ENCODE data around the gene OSMR. TPM values are rescaled to one million over a fixed set of nuclear protein-coding genes. Genes with fewer than 3 reads are reported as not detected.

OSMR gene
- total RNA-seq, 1 experiment from 2014 or later = 46.0 TPM

GRCh38 chr5:38961691-38962090 is 115.9 kb downstream of the OSMR start:
- Histone ChIP-seq H3K4me2 (ENCODE audit: low read length) (no peak overlapping the region), H3K27ac (ENCODE audit: low read depth, low read length) (no peak overlapping the region), H3K4me3 (replicated peaks in 1 of 2; ENCODE audit: low read depth in 1 of 2, low read length in 2 of 2) (no peak overlapping the region), H4K20me1 (ENCODE audit: insufficient read depth) (no peaks in the 10 kb centered on the region; the same call in 1 of the 2 replicates), H3K9ac (ENCODE audit: low read length) (no peak overlapping the region), H3K9me2 (ENCODE audit: insufficient read depth) (no peaks in the 10 kb centered on the region), H3K36me3 (ENCODE audit: control insufficient read depth in 1 of 2, insufficient read depth in 2 of 2, low read length in 2 of 2) (peaks cover 4 to 10% of the 10 kb centered on the region in 2 experiments; a peak in 2 of 4 replicates), H3K4me1 (ENCODE audit: control insufficient read depth in 1 of 2, insufficient read depth in 2 of 2, low read length in 2 of 2) (no peaks in the 10 kb centered on the region), H2AFZ (ENCODE audit: low read depth, low read length, poor library complexity, severe bottlenecking) (no peak overlapping the region), H3K27me3 (ENCODE audit: insufficient read depth, low read length) (no peaks in the 10 kb centered on the region), H3K9me3 (ENCODE audit: control insufficient read depth in 1 of 2, insufficient read depth in 1 of 2, low read depth in 1 of 2, low read length in 2 of 2) (no peaks in the 10 kb centered on the region), H3K79me2 (ENCODE audit: insufficient read depth, low read length) (no peaks in the 10 kb centered on the region)
- intact Hi-C loops (cut with micrococcal nuclease) = no loop called here
- DNase-seq (ENCODE audit: low read depth, low spot score) (no peak), ATAC-seq (no peak)
- ChIA-PET RAD21 (ENCODE audit: low non-redundant PET in 1 of 2, low total read pairs in 2 of 2, uncharacterized antibody in 2 of 2, unreplicated experiment in 2 of 2) (no interaction called here), CTCF (no interaction called here), POLR2A (no interaction called here)
- no TSS peak for BruUV-seq (replicated peaks)
- TF ChIP-seq EGR1 (IDR thresholded peaks at IDR 0.05; ENCODE audit: low read depth) (no peak), CBX3 (IDR thresholded peaks at IDR 0.05; ENCODE audit: low read depth) (no peak), MAX (IDR thresholded peaks at IDR 0.05) (no peak), ZBTB33 (IDR thresholded peaks at IDR 0.05; ENCODE audit: extremely low read depth, insufficient replicate concordance, low read length) (no peak), SIN3A (IDR thresholded peaks at IDR 0.05; ENCODE audit: low read depth) (no peak), RAD21 (IDR thresholded peaks at IDR 0.05; ENCODE audit: low read depth) (no peak), ZFX (IDR thresholded peaks at IDR 0.05) (no peak), POLR2A (IDR thresholded peaks at IDR 0.05; ENCODE audit: borderline replicate concordance, extremely low read depth, insufficient read depth, insufficient read length) (no peak), JUND (IDR thresholded peaks at IDR 0.05) (no peak), REST (IDR thresholded peaks at IDR 0.05; ENCODE audit: low read depth) (no peak), ELF1 (IDR thresholded peaks at IDR 0.05; ENCODE audit: borderline replicate concordance, low read depth) (no peak), ZNF274 (IDR thresholded peaks at IDR 0.05; ENCODE audit: low read depth, low read length) (no peak)
- TF ChIP-seq, protein P1, sequence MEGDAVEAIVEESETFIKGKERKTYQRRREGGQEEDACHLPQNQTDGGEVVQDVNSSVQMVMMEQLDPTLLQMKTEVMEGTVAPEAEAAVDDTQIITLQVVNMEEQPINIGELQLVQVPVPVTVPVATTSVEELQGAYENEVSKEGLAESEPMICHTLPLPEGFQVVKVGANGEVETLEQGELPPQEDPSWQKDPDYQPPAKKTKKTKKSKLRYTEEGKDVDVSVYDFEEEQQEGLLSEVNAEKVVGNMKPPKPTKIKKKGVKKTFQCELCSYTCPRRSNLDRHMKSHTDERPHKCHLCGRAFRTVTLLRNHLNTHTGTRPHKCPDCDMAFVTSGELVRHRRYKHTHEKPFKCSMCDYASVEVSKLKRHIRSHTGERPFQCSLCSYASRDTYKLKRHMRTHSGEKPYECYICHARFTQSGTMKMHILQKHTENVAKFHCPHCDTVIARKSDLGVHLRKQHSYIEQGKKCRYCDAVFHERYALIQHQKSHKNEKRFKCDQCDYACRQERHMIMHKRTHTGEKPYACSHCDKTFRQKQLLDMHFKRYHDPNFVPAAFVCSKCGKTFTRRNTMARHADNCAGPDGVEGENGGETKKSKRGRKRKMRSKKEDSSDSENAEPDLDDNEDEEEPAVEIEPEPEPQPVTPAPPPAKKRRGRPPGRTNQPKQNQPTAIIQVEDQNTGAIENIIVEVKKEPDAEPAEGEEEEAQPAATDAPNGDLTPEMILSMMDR (IDR thresholded peaks at IDR 0.05 in 2 of 3, conservative IDR thresholded peaks at IDR 0.05 in 1 of 3; ENCODE audit: borderline replicate concordance in 1 of 3, insufficient read depth in 1 of 3, low read depth in 2 of 3, low read length in 2 of 3) = no peak

All from HCT116 (cell line).